ENCODE measurements around the gene THUMPD3.

The THUMPD3 gene

GRCh38 chr3:9415485-9416138, 52.8 kb downstream of the THUMPD3 start:
- no peak for DNase-seq

- DNase-seq: no peak
These were observed 53.4 kb downstream of the THUMPD3 start for GRCh38 chr3:9416139-9416780.

GRCh38 chr3:9420850-9421549, 58.1 kb downstream of the THUMPD3 start:
- DNase-seq: no peak

DNA sequence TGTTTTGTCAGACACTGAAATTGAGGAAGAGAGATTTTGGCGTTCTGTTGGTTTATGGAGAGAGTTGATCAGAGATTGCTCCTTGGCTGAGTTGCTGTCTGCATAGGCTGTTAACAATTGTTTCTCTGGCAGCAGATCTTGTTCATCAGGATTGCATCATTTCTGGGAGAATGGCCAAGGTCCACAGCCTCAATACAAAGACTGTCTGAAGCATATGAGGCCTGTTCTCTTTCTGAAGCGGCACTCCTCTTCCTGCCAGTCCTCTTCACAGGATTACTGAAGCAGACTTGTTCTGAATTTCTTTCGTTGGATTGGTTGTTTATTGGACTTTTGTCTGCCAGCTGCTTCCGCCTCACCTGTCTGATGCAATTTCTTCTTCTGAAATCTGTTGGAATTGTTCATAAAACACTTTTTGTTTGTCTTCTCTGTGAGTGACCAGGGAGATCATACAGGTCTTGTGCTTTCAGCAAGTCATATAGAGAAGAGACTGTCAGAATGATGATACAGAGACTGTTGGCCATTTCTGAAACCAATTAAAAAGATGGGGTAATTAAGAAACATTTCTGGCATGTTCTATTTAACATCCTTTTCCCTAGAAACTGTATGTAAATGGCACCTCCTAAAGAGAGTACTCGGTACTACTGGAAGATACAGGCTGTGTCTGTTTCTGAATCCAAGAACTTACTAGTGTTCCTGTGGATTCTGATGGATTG, 60.0 kb downstream of the THUMPD3 start:
- DNase-seq: peak in 54 of 58 donors; percentile 12 to 96 (median 78)

GRCh38 chr3:9428411-9428810, 65.6 kb downstream of the THUMPD3 start:
- DNase-seq: no peak

DNA sequence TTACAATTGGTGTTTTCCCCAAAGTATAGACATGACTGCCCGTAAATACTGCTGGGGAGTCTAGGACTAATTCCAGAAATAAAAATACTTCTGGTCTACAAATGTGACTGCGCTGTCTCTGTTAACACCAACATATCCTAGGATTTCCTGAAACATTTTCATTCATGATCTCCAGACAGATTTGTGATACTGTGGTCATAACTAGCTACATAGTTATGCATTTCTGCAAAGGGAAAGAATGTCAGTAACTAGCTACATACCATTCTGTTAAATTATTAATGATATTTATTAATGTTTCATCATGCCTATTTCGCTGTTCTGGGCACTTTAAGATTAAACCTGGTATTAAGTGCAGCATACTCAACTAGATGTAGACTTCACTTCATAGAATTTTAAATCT, 67.9 kb downstream of the THUMPD3 start:
- no peak for DNase-seq

DNA sequence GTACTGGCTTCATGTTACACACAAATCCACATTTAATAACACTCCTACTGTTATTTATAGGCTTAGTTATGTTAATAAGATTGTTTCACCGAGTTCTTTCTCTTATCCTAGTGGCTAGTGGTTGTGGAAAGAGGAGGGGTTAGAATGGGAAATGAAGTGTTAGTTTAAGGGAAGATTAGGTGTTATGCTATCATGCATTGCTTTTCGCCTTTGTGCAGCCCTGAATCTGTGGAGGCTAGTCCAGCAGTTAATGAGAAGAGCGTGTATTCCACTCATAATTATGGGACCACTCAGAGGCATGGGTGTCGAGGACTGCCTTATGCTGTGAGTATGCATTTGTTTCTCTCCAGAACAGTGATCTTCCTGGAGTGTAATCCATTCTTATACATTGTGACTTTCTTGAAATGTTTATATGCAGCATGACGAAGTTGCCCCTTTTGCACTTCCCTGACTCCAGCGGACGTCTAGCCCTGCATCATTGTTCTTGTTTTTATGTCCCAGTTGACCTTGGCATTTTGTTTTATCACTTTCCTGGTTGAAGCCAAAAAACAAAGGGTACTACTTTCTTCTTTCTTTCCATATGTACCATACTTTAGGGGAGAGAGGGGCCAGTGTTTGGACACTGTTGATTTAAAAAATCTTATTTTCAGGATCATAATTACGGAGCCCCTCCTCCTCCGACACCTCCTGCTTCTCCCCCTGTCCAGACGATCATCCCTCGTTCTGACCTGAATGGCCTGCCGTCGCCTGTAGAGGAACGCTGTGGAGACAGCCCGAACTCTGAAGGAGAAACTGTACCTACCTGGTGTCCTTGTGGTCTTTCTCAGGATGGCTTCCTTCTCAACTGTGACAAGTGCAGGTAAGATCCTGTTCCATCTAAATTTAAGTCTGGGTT, 71.0 kb downstream of the THUMPD3 start:
- DNase-seq: no peak

DNA sequence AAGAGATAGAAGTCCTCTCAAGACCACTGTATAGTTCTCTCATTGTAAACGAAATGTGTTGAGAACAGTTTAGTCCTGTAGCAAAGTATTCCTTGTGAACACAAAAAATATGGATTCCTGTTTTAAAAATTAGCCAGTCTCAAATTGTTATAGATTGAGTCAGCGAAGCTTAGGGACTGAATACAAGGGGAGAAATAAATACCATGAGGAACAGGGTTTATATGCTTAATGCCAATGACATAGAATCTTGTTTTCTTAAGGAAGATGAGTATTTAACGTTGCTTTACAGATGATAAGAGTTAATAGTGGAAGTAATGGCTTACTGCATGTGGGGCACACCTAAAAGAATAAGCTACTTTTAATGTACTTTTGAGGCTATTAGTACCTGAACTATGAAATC, 72.5 kb downstream of the THUMPD3 start:
- DNase-seq: no peak
